Upper lobe of right lung (tissue), 1 donor: ENCODE results near the gene TGFBR3. TPM values are rescaled to one million over a fixed set of nuclear protein-coding genes. Genes with fewer than 3 reads are reported as not detected.

Experiments
- ATAC-seq: fragments of 200-7000 bp; cut with Tn5 transposase; one replicate; pipeline ENCODE4 v1.9.1; 2020; ENCODE audit warnings: mild to moderate bottlenecking, moderate library complexity
- DNase-seq: peaks from one replicate; pipeline ENCODE4 v3.0.0-alpha.2; 2020
- H3K27ac ChIP-seq: fragments of 200-600 bp; one replicate; pipeline ENCODE4 v1.8.0; 2022
- H3K27me3 ChIP-seq: fragments of 200-600 bp; one replicate; pipeline ENCODE4 v1.8.0; 2022; ENCODE audit warnings: mild to moderate bottlenecking
- H3K36me3 ChIP-seq: fragments of 200-600 bp; one replicate; pipeline ENCODE4 v1.8.0; 2022
- H3K4me1 ChIP-seq: fragments of 200-600 bp; one replicate; pipeline ENCODE4 v1.8.0; 2022
- H3K4me3 ChIP-seq: fragments of 200-600 bp; one replicate; pipeline ENCODE4 v1.8.0; 2022; ENCODE audit warnings: mild to moderate bottlenecking
- H3K9me3 ChIP-seq: fragments of 200-600 bp; one replicate; pipeline ENCODE4 v1.8.0; 2022
- intact Hi-C: fragments of 100-400 bp; cut with DNase I; formaldehyde crosslinking; loops from one replicate; pipeline ENCODE4 v1.11.0; 2022
- total RNA-seq: library from RNA; stranded (reverse); fragmentation: NEBNext Ultra II Directional; extraction: Animal tissue kit (Norgen Biotek cat#: 25700); gene quantifications from one replicate; pipeline ENCODE4 v1.2.1, GENCODE V29; 2021
- TF ChIP-seq, protein P1 (sequence below): fragments of 200-600 bp; IDR thresholded peaks from one replicate; pipeline ENCODE4 v1.8.0; 2022; ENCODE audit warnings: antibody characterized with exemption
- donor health status: DM: no; HTN: yes; CAD: no; lungs with severe emphysema.

Gene TGFBR3
- total RNA-seq, 1 donor from 2014 or later: 55.9 TPM

DNA sequence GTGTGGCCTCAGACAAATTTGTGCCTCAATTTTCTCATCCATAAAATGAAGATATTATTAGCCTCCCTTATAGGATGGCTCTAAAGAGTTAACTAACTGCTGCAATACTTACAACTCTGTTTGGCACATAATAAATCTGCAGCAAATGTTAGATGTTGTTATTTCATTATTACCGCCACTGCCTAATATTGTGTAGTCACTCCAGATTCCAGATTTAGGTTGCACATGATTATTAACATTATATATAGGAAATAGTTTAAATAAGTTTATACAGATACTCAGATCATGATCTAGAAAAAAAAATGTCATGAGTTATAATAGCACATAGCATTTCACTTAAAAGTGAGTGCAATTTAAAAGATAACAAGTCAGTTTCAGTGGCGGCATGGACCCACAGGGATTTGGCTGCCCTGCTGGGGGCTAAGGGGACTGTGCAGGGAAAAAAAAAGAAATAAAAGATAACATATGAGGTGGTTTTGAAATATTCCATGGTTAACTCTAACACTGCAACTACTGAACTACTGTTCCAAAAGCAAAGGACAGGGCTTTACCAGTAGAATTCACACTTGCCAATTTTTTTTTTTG is 170.4 kb downstream of the TGFBR3 start:
- no peak overlapping the region for H3K27ac ChIP-seq
- ATAC-seq: no peak
- H3K4me3 ChIP-seq: no peak overlapping the region
- H3K9me3 ChIP-seq: no peaks in the 10 kb centered on the region
- no peaks in the 10 kb centered on the region for H3K27me3 ChIP-seq
- TF ChIP-seq, protein P1, sequence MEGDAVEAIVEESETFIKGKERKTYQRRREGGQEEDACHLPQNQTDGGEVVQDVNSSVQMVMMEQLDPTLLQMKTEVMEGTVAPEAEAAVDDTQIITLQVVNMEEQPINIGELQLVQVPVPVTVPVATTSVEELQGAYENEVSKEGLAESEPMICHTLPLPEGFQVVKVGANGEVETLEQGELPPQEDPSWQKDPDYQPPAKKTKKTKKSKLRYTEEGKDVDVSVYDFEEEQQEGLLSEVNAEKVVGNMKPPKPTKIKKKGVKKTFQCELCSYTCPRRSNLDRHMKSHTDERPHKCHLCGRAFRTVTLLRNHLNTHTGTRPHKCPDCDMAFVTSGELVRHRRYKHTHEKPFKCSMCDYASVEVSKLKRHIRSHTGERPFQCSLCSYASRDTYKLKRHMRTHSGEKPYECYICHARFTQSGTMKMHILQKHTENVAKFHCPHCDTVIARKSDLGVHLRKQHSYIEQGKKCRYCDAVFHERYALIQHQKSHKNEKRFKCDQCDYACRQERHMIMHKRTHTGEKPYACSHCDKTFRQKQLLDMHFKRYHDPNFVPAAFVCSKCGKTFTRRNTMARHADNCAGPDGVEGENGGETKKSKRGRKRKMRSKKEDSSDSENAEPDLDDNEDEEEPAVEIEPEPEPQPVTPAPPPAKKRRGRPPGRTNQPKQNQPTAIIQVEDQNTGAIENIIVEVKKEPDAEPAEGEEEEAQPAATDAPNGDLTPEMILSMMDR: no peak
- H3K4me1 ChIP-seq: peaks cover 12% of the 10 kb centered on the region
- peaks cover 53% of the 10 kb centered on the region for H3K36me3 ChIP-seq
- intact Hi-C loops: no loop called here
- DNase-seq: no peak

DNA sequence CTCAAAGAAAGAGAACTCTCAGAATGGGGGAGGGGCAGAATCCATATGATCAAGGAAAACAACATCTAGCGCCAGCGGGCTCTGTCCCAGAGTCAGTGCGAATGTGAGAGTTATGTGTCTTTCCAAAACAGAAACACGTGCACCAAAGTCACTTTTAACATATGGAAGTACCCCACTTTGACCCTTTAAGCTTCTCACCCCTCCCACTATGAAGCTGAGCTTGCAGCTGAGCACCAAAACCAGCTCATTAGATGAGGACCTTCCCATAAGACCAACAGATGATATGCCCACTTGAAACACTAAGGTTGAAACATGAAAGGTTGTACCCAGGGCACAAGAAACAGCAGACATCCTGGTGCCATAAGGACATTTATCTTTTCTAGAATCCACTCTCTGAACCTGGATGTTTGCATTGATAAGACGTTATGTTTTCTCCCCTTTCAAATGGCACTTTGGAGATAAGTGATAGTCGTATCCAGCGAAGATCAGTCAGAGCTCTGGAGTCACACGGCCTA is 171.0 kb downstream of the TGFBR3 start:
- DNase-seq (no peak), ATAC-seq (no peak)
- Histone ChIP-seq H3K36me3 (peaks cover 47% of the 10 kb centered on the region), H3K9me3 (no peaks in the 10 kb centered on the region), H3K4me1 (peaks cover 12% of the 10 kb centered on the region), H3K27me3 (no peaks in the 10 kb centered on the region), H3K27ac (no peak overlapping the region), H3K4me3 (no peak overlapping the region)
- intact Hi-C loops: no loop called here
- TF ChIP-seq, protein P1: no peak

DNA sequence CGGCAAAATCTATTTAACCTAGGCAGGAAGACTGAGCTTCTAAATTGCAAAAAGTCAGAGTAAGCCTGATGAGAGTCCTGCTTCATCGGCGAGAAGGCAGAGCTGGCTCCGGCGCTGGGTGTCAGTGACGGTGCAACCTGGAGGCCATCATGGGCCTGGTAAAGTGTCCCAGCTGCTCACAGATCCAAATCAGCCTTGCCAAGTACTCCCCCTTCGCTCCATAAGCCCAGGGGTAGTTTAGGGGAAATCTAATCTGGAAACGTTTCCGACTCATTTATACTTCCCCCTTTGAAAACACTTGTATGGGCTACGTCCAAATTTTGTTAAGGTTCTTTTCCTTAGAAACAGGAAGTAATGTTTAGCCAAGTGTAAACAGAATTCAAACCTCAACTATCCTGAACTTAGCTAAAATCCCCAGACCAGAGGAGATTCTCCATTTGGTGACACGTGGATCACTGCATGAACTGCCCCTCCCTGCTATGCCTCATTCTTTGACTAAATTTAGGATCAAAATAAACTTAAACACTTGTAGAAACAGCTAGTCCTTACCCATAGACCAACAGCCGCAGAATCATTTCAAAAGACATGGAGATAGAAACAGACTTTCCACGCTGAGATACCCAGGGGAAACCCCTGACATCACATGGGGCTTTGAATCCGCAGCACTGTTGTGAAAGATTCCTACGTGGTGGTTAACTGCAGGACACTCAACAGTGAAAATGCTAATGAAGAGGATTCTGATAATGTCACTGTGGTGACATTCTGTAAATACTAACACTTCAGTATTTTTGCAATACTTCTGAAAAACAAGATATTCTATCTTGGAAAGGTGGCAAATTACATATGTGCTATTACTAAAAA is 172.7 kb downstream of the TGFBR3 start:
- no peaks in the 10 kb centered on the region for H3K27me3 ChIP-seq
- peak; percentile 57 for ATAC-seq
- no peaks in the 10 kb centered on the region for H3K9me3 ChIP-seq
- peaks cover 12% of the 10 kb centered on the region for H3K4me1 ChIP-seq
- peaks cover 42% of the 10 kb centered on the region for H3K36me3 ChIP-seq
- no peak overlapping the region for H3K4me3 ChIP-seq
- DNase-seq: no peak
- H3K27ac ChIP-seq: peak overlapping the region; percentile 55
- intact Hi-C loops: no loop called here
- TF ChIP-seq, protein P1: no peak

DNA sequence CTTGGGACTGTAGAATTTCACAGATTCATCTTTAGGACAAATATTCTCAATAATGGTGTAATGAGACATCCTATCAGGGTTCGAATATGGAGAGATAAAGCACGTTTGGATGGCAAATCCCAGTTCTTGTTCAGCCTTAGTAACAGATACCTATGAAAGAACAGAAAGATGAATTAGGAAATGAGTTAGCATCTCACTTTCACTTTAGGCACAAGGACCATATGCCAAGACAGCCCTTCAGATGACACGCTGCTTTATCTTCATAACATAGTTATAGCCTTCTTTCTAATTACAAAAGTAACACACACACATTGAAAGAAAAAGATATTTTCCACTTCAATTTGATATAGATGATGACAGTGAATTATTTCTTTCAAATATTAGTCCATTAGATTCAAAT is 173.6 kb downstream of the TGFBR3 start:
- intact Hi-C loops: no loop called here
- no peak for ATAC-seq
- no peaks in the 10 kb centered on the region for H3K27me3 ChIP-seq

DNA sequence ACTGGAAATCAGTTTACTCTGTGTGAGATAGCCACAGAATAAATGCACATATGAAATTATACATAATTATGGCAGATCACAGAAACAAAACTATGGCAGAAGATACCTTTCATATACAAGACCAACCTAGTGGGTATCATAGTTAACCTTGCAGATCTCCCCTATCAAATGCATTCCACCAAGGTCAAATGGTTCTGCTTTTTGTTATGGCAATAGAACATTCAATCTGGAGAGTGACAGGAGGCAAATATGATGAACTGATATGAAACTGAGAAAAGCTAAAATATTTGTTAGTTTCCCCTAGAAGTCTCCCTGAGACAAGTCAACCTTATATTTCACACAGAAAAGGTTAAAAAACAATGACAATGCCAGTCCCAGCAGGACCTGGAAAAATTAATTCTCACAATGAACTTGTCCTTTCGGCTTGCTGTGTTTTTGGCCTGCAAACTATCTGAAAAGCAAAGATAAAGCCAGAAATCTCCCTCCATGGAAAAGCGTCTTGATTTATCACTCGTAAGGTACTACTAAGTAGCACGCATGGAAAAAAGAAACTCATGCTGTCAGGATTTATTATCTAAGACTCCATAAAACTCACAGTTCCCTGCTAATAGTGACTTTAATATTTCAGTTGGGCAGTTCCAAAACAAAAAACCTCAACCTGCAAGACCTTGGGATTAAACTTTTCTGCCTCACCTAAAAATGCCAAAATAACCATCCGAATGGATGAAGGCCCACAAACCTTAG is 174.3 kb downstream of the TGFBR3 start:
- intact Hi-C loops: no loop called here

More for the DNA sequence above, 173.6 kb downstream of the TGFBR3 start:
- TF ChIP-seq, protein P1: no peak
- Histone ChIP-seq H3K27ac (peak overlapping the region; percentile 55), H3K36me3 (peaks cover 50% of the 10 kb centered on the region), H3K9me3 (no peaks in the 10 kb centered on the region), H3K4me1 (peaks cover 12% of the 10 kb centered on the region), H3K4me3 (no peak overlapping the region)
- DNase-seq: no peak

More for the DNA sequence above, 174.3 kb downstream of the TGFBR3 start:
- no peak overlapping the region for H3K4me3 ChIP-seq
- DNase-seq (no peak), ATAC-seq (no peak)
- H3K36me3 ChIP-seq: peaks cover 51% of the 10 kb centered on the region
- no peaks in the 10 kb centered on the region for H3K27me3 ChIP-seq
- H3K9me3 ChIP-seq: no peaks in the 10 kb centered on the region
- peak overlapping the region; percentile 24 for H3K27ac ChIP-seq
- TF ChIP-seq, protein P1: no peak
- H3K4me1 ChIP-seq: peaks cover 12% of the 10 kb centered on the region
